Measurements from ENCODE around the gene YWHAE.
"Not testable (repeated sequence)": the region's sequence is repeated elsewhere in the genome, so short reads cannot be mapped to it uniquely, and the experiment has no call there.

Gene YWHAE

DNA sequence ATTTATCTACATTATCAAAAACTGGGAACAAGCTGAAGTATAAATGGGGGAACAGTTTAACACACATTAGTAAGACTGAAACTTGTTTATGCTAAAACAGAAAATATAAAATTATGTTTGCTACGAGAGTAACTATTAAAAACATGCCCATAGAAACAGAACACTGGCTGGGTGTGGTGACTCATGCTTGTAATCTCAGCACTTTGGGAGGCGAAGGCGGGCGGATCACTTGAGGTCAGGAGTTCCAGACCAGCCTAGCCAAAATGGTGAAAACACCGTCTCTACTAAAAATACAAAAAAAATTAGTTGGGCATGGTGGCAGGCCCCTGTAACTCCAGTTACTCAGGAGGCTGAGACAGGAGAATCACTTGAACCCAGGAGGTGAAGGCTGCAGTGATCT, 39.7 kb downstream of the YWHAE start:
- not testable (repeated sequence) for H3K27me3 ChIP-seq (ENCODE audit: control insufficient read depth in 1 of 2, insufficient read depth in 2 of 2, low read length in 2 of 2); H3K9ac ChIP-seq (ENCODE audit: low read length in 2 of 2); H3K9me3 ChIP-seq (ENCODE audit: control insufficient read depth in 2 of 2, low read length in 2 of 2); H3K27ac ChIP-seq (ENCODE audit: low read length); H3K4me3 ChIP-seq (ENCODE audit: low read length in 2 of 2)
- peaks cover 12 to 21% of the 10 kb centered on the region in 2 donors for H3K36me3 ChIP-seq (ENCODE audit: control insufficient read depth in 2 of 2, insufficient read depth in 2 of 2, low read length in 2 of 2)
- peaks cover 20% of the 10 kb centered on the region for H3K4me1 ChIP-seq (ENCODE audit: control insufficient read depth, insufficient read depth, low read length)

DNA sequence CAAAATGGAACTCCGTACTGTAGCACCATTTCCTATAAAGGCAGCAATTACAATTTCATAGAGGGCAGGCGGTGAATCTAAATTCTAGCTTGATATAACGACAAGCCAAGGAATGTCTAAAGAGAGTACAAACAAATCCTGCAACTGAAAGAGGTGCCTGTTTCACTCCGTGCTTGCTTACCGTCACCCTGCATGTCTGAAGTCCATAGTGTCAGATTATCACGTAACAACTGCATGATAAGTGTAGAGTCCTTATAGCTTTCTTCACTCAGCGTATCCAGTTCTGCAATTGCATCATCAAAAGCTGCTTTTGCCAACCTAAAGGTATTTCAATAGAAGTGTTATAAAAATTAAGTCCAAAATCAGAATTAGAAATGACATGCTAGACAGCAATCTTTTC, 46.0 kb downstream of the YWHAE start:
- H3K4me1 ChIP-seq (ENCODE audit: control insufficient read depth, insufficient read depth, low read length), result no peaks in the 10 kb centered on the region
- H3K4me3 ChIP-seq (ENCODE audit: low read length in 2 of 2), result no peak overlapping the region
- H3K27ac ChIP-seq (ENCODE audit: low read length), result no peak overlapping the region
- no peak overlapping the region for H3K9ac ChIP-seq (ENCODE audit: low read length in 2 of 2)
- H3K36me3 ChIP-seq (ENCODE audit: control insufficient read depth in 2 of 2, insufficient read depth in 2 of 2, low read length in 2 of 2), result peaks cover 24 to 27% of the 10 kb centered on the region in 2 donors
- no peaks in the 10 kb centered on the region for H3K9me3 ChIP-seq (ENCODE audit: control insufficient read depth in 2 of 2, low read length in 2 of 2)
- H3K27me3 ChIP-seq (ENCODE audit: control insufficient read depth in 1 of 2, insufficient read depth in 2 of 2, low read length in 2 of 2), result no peaks in the 10 kb centered on the region

DNA sequence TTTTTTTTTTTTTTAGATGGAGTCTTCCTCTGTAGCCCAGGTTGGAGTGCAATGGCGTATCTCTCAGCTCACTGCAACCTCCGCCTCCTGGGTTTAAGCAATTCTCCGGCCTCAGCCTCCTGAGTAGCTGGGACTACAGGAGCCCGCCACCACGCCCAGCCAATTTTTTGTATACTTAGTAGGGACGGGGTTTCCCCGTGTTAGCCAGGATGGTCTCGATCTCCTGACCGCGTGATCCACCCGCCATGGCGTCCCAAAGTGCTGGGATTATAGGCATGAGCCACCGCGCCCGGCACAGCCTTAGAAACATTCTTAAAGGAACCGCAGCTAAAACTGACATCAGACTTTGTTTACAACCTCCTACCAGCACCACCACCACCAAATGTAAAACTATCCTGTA, 47.5 kb downstream of the YWHAE start:
- H3K27ac ChIP-seq (ENCODE audit: low read length); H3K4me3 ChIP-seq (ENCODE audit: low read length in 2 of 2); H3K4me1 ChIP-seq (ENCODE audit: control insufficient read depth, insufficient read depth, low read length); H3K27me3 ChIP-seq (ENCODE audit: control insufficient read depth in 1 of 2, insufficient read depth in 2 of 2, low read length in 2 of 2); H3K9me3 ChIP-seq (ENCODE audit: control insufficient read depth in 2 of 2, low read length in 2 of 2); H3K9ac ChIP-seq (ENCODE audit: low read length in 2 of 2): not testable (repeated sequence)
- H3K36me3 ChIP-seq (ENCODE audit: control insufficient read depth in 2 of 2, insufficient read depth in 2 of 2, low read length in 2 of 2), result peaks cover 24 to 27% of the 10 kb centered on the region in 2 donors

DNA sequence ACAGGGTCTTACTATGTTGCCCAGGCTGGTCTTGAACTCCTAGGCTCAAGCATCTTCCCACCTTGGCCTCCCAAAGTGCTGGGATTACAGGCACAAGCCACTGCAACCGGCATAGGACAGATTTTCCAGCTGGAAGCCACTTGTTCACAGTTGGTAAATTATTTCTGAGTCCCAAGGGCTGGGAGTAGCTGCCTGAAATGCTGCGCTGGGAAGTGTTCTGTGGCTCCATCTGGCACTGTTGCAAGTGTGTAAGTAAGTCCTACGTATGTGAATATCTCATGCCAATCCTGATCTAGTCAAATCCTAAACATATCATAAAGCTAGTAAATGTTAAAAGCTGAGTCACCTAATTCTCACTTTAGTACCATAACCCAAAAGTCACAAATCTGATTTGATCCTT, 48.1 kb downstream of the YWHAE start:
- H3K4me3 ChIP-seq (ENCODE audit: low read length in 2 of 2), result no peak overlapping the region
- H3K36me3 ChIP-seq (ENCODE audit: control insufficient read depth in 2 of 2, insufficient read depth in 2 of 2, low read length in 2 of 2), result peaks cover 24 to 27% of the 10 kb centered on the region in 2 donors

DNA sequence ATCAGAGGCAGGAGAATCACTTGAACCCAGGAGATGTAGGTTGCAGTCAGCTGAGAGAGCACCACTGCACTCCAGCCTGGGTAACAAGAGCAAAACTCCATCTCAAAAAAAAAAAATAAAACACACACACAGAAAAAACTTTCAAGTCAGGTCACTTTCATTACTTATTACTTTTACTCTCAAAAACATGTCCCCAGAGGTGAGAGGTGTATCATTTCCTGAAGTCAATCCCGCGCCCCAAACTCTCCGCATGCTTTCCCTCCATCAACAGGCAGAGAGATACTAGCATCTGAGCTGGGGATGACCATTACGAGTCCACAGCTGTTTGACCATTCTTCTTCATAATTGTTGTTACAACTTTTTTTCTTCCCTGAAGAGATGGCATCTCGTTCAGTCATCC, 48.7 kb downstream of the YWHAE start:
- no peaks in the 10 kb centered on the region for H3K27me3 ChIP-seq (ENCODE audit: control insufficient read depth in 1 of 2, insufficient read depth in 2 of 2, low read length in 2 of 2)
- no peaks in the 10 kb centered on the region for H3K4me1 ChIP-seq (ENCODE audit: control insufficient read depth, insufficient read depth, low read length)
- no peak overlapping the region for H3K27ac ChIP-seq (ENCODE audit: low read length)
- no peaks in the 10 kb centered on the region for H3K9me3 ChIP-seq (ENCODE audit: control insufficient read depth in 2 of 2, low read length in 2 of 2)
- H3K4me3 ChIP-seq (ENCODE audit: low read length in 2 of 2), result no peak overlapping the region
- H3K36me3 ChIP-seq (ENCODE audit: control insufficient read depth in 2 of 2, insufficient read depth in 2 of 2, low read length in 2 of 2), result peaks cover 24 to 25% of the 10 kb centered on the region in 2 donors
- no peak overlapping the region for H3K9ac ChIP-seq (ENCODE audit: low read length in 2 of 2)

More for the DNA sequence above, 48.1 kb downstream of the YWHAE start:
- H3K27me3 ChIP-seq (ENCODE audit: control insufficient read depth in 1 of 2, insufficient read depth in 2 of 2, low read length in 2 of 2), result no peaks in the 10 kb centered on the region
- H3K9me3 ChIP-seq (ENCODE audit: control insufficient read depth in 2 of 2, low read length in 2 of 2), result no peaks in the 10 kb centered on the region
- H3K9ac ChIP-seq (ENCODE audit: low read length in 2 of 2), result no peak overlapping the region
- no peaks in the 10 kb centered on the region for H3K4me1 ChIP-seq (ENCODE audit: control insufficient read depth, insufficient read depth, low read length)
- H3K27ac ChIP-seq (ENCODE audit: low read length), result no peak overlapping the region

DNA sequence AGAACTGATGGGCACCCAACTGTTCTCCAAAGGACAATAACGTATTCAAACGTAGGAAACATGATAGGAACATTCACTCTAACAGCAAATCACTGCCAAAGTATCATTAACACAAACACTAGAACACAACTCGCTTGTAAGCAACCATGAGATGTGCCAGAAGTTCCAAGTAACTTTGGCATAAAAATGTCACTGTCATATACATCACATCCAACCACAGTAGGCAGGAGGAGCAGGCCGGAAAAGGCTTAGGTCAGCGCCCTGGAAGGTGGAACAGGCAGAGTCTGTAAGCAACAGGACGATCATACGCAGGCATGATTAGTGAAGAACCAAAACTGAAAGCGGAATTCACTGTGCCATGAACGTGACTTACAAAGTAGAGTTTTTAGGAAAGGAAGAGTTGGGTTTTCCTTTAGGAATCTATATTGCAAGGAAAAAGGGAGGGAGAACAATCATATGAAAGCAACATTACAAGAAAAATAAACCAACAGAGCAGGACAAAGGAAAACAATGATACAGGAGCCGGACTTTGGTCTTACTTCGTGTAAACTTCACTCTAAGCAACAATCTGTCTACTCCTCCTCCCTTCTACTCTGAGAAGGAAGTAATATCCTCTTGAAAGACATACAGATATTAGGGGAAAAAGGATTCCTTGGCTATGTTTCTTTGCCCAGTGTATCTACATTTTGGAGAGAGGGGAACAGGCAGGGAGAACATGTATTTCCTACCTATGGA, 52.3 kb downstream of the YWHAE start:
- H3K27me3 ChIP-seq (ENCODE audit: control insufficient read depth in 1 of 2, insufficient read depth in 2 of 2, low read length in 2 of 2), result no peaks in the 10 kb centered on the region
- H3K4me3 ChIP-seq (ENCODE audit: low read length in 2 of 2), result peak overlapping the region; percentile 45 to 60
- peak overlapping the region; percentile 31 to 52 for H3K9ac ChIP-seq (ENCODE audit: low read length in 2 of 2)
- H3K36me3 ChIP-seq (ENCODE audit: control insufficient read depth in 2 of 2, insufficient read depth in 2 of 2, low read length in 2 of 2), result peaks cover 28 to 29% of the 10 kb centered on the region in 2 donors
- no peaks in the 10 kb centered on the region for H3K9me3 ChIP-seq (ENCODE audit: control insufficient read depth in 2 of 2, low read length in 2 of 2)
- no peaks in the 10 kb centered on the region for H3K4me1 ChIP-seq (ENCODE audit: control insufficient read depth, insufficient read depth, low read length)
- peak overlapping the region; percentile 63 for H3K27ac ChIP-seq (ENCODE audit: low read length)

DNA sequence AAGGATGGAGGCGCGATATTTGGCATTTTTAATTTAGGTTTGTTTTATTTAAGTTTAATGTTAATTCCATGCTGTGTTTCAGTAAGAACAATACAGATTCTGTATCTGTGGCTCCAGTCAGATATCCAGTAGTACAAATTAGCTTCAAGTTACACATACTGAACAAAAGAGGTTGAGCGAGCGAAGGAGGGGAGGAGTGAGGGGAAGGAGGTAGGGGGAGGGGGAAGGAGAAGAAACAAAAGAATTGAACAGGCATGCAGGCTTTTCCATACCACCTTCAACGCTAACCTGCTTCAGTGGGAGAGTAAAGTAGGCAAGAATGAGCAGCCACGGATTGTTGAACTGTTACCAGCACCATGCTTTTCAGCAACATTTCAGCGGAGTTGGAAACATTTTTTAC, 55.5 kb downstream of the YWHAE start:
- H3K9me3 ChIP-seq (ENCODE audit: control insufficient read depth in 2 of 2, low read length in 2 of 2), result no peaks in the 10 kb centered on the region
- no peak overlapping the region for H3K27ac ChIP-seq (ENCODE audit: low read length)
- no peak overlapping the region for H3K9ac ChIP-seq (ENCODE audit: low read length in 2 of 2)
- H3K4me3 ChIP-seq (ENCODE audit: low read length in 2 of 2), result no peak overlapping the region
- H3K4me1 ChIP-seq (ENCODE audit: control insufficient read depth, insufficient read depth, low read length), result no peaks in the 10 kb centered on the region
- peaks cover 19 to 21% of the 10 kb centered on the region in 2 donors for H3K36me3 ChIP-seq (ENCODE audit: control insufficient read depth in 2 of 2, insufficient read depth in 2 of 2, low read length in 2 of 2)
- no peaks in the 10 kb centered on the region for H3K27me3 ChIP-seq (ENCODE audit: control insufficient read depth in 1 of 2, insufficient read depth in 2 of 2, low read length in 2 of 2)

DNA sequence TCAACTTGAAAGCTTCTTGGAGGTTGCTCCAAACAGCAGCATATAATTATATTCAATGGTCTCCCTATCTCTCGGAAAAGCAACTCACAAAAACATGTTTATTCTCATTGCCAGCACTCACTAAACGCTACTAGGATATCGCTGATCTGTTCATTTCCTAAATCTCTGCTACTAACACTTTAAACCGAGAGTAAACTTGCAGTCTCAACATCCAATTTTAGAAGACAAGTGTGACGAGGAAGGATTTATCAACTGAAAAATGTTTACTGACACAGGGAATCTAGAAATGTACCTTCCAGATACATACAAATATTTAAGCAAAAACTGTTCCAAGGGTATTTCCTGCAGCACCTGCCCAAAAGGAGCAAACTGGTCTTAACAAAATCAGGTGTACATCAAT, 56.5 kb downstream of the YWHAE start:
- Histone ChIP-seq H3K27me3 (ENCODE audit: control insufficient read depth in 1 of 2, insufficient read depth in 2 of 2, low read length in 2 of 2) (no peaks in the 10 kb centered on the region), H3K4me1 (ENCODE audit: control insufficient read depth, insufficient read depth, low read length) (no peaks in the 10 kb centered on the region), H3K4me3 (ENCODE audit: low read length in 2 of 2) (no peak overlapping the region), H3K36me3 (ENCODE audit: control insufficient read depth in 2 of 2, insufficient read depth in 2 of 2, low read length in 2 of 2) (peaks cover 17 to 21% of the 10 kb centered on the region in 2 donors), H3K9ac (ENCODE audit: low read length in 2 of 2) (no peak overlapping the region), H3K27ac (ENCODE audit: low read length) (no peak overlapping the region), H3K9me3 (ENCODE audit: control insufficient read depth in 2 of 2, low read length in 2 of 2) (no peaks in the 10 kb centered on the region)

DNA sequence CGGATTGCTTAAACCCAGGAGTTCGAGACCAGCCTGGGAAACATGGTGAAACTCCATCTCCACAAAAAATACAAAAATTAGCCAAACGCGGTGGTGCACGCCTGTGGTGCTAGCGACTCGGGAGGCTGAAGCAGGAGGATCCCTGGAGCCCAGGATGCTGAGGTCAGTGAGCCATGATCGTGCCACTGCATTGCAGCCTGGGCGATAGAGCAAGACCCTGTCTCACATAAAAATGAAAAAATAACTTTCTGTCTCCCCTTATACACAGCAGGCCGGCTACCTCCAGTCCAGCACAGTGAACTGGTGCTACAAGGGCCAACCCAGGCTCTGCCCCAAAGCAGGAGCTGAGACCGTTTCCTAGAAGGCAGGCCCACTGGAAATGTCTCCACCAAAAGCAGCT, 59.7 kb downstream of the YWHAE start:
- H3K27ac ChIP-seq (ENCODE audit: low read length), result no peak overlapping the region
- H3K27me3 ChIP-seq (ENCODE audit: control insufficient read depth in 1 of 2, insufficient read depth in 2 of 2, low read length in 2 of 2), result no peaks in the 10 kb centered on the region
- H3K36me3 ChIP-seq (ENCODE audit: control insufficient read depth in 2 of 2, insufficient read depth in 2 of 2, low read length in 2 of 2), result peaks cover 17 to 19% of the 10 kb centered on the region in 2 donors
- H3K4me1 ChIP-seq (ENCODE audit: control insufficient read depth, insufficient read depth, low read length), result no peaks in the 10 kb centered on the region
- no peak overlapping the region for H3K9ac ChIP-seq (ENCODE audit: low read length in 2 of 2)
- H3K4me3 ChIP-seq (ENCODE audit: low read length in 2 of 2), result no peak overlapping the region
- H3K9me3 ChIP-seq (ENCODE audit: control insufficient read depth in 2 of 2, low read length in 2 of 2), result no peaks in the 10 kb centered on the region

DNA sequence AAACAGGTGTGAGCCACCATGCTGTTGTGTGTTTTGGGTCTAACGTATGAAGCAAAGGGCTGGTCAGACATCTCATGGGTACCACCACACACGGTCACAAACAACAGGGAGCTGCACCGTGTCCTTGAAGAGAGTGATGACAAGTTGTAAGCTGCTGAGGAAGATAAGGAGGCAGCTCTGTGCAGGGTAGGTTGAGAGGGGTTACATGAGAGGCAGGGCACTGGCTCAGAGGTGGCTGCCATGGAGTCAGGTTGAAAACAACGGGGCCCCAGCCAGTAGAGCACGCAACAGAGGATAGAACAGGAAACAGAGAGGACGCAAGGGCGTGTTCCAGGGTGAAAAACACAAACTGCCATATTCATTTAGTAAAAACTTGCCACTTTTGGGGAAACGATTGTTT, 68.3 kb downstream of the YWHAE start:
- no peaks in the 10 kb centered on the region for H3K4me1 ChIP-seq (ENCODE audit: control insufficient read depth, insufficient read depth, low read length)
- H3K9ac ChIP-seq (ENCODE audit: low read length in 2 of 2), result no peak overlapping the region
- no peaks in the 10 kb centered on the region for H3K27me3 ChIP-seq (ENCODE audit: control insufficient read depth in 1 of 2, insufficient read depth in 2 of 2, low read length in 2 of 2)
- H3K27ac ChIP-seq (ENCODE audit: low read length), result no peak overlapping the region
- no peaks in the 10 kb centered on the region for H3K36me3 ChIP-seq (ENCODE audit: control insufficient read depth in 2 of 2, insufficient read depth in 2 of 2, low read length in 2 of 2)
- H3K4me3 ChIP-seq (ENCODE audit: low read length in 2 of 2), result no peak overlapping the region
- no peaks in the 10 kb centered on the region for H3K9me3 ChIP-seq (ENCODE audit: control insufficient read depth in 2 of 2, low read length in 2 of 2)

DNA sequence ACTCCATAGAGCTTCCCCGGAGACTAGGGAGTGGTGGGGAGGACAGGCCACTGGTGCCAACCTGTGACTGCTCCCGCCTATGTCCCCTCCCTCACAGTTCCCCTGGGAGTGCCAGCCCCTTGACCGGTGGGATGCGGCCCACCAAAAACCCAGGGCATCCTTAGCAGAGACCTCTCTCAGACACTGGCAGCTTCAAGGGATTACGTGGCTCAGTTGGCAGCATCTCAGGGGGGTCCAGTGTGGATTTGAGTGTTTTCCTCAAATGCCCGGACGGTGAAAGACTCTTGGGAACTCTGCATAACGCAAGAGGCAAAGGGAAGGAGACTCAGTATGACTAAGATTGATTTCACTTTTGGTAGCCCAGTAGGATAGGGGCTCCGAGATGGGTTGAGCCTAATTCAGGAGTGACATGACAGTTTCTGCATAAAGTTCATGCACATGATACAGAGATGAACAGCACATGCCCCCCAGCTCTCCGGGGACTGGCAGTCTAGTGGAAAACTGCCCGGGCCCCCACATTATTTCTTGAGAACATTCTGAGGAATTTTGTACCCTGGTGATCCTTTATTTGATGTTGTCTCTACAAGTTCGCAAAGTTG, 70.2 kb downstream of the YWHAE start:
- Histone ChIP-seq H3K9ac (ENCODE audit: low read length in 2 of 2) (no peak overlapping the region), H3K4me1 (ENCODE audit: control insufficient read depth, insufficient read depth, low read length) (no peaks in the 10 kb centered on the region), H3K36me3 (ENCODE audit: control insufficient read depth in 2 of 2, insufficient read depth in 2 of 2, low read length in 2 of 2) (no peaks in the 10 kb centered on the region), H3K4me3 (ENCODE audit: low read length in 2 of 2) (no peak overlapping the region), H3K9me3 (ENCODE audit: control insufficient read depth in 2 of 2, low read length in 2 of 2) (no peaks in the 10 kb centered on the region), H3K27ac (ENCODE audit: low read length) (no peak overlapping the region), H3K27me3 (ENCODE audit: control insufficient read depth in 1 of 2, insufficient read depth in 2 of 2, low read length in 2 of 2) (no peaks in the 10 kb centered on the region)
